RPMI7951 (cell line): ENCODE data around the gene FAM111A. TPM values are rescaled to one million over a fixed set of nuclear protein-coding genes. Genes with fewer than 3 reads are reported as not detected.
A peak's percentile ranks its signal among the peaks of the same experiment; 100 is the strongest.
"Not testable (repeated sequence)": the region's sequence is repeated elsewhere in the genome, so short reads cannot be mapped to it uniquely, and the experiment has no call there.

ENCODE experiments used
- DNase-seq: peaks from one replicate; pipeline ENCODE4 v3.0.0-alpha.2; 2012; ENCODE audit warnings: low read depth
- total RNA-seq: library from RNA; depleted of rRNA; stranded (reverse); fragments of >200 nt; shearing (Covaris generic); gene quantifications from 2 replicates; pipeline ENCODE4 v1.2.3, GENCODE V29; 2014; rRNA removed

Gene FAM111A, protein sequence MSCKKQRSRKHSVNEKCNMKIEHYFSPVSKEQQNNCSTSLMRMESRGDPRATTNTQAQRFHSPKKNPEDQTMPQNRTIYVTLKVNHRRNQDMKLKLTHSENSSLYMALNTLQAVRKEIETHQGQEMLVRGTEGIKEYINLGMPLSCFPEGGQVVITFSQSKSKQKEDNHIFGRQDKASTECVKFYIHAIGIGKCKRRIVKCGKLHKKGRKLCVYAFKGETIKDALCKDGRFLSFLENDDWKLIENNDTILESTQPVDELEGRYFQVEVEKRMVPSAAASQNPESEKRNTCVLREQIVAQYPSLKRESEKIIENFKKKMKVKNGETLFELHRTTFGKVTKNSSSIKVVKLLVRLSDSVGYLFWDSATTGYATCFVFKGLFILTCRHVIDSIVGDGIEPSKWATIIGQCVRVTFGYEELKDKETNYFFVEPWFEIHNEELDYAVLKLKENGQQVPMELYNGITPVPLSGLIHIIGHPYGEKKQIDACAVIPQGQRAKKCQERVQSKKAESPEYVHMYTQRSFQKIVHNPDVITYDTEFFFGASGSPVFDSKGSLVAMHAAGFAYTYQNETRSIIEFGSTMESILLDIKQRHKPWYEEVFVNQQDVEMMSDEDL
- total RNA-seq = 118 and 127 TPM in 2 replicates

DNA sequence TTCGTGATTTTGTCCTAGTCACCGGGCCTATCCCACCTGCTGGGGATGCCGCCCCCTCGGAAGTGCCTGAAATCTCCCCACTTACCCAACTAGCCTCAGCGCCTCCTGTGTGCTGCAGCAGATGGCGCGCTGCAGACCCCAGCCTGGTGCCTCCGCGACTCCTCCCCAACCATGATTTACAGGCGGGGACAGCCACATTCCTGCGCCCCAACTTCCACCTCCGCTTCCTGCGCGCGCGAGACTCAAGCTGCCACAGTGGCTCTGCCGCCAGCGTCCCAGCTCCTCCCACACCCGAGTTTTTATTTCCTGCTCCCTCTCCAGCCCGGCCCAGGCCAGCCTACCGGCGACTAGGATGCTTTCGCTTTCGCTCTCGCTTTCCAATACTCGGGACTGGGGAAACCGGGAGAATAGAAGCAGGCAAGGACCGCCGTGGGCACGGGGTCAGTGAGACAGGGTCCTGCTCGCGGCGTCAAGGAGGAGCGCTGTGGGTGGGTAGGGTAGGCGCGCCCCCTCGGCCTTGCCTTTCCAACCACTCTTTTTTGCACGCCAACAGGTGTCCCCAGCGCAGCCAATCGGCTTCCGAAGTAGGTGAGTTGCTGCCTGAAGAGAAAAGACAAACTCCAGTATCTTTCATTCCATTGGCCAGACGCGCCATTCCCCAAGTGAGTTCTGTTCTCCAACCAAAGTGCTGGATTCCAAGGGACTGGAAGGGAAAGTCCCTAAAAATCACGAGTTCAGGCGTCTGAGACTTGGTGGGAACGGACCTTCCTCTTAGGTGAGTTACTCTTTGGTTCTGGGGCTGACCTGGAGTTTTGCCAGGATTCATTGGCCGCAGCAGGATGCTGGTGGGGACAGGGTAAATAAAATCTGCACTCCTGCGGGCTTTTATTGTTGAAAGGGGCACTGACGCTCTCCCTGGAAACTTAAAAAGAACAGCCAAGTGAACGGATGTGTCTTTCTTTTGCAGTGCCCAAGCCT, at the start of gene FAM111A:
Gene FAM111A, plus strand, starts transcription at position 327 of the 978 bp plus-strand sequence. CDS start 6,017 bp downstream, outside the sequence.
- DNase-seq = peak; percentile 93

DNA sequence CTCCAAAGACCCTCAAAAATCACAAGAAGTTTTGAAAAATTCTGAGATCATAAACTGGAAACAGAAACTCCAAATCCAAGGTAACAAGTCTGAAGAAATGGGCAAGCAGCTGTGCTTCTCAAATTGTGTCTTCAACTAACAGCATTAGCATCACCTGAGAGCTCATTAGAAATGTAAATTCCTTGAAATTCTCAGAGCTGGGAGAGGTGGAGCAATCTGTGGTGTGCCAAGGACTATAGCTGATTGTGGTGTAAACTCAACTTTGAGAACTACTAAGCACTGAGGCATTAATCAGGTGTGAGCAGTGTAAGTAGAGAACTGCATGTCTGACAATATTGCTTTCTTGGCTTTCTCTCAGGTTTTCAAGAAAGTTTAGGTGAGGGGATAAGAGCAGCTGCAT, 49.1 kb upstream of the FAM111A start:
- DNase-seq = not testable (repeated sequence)

DNA sequence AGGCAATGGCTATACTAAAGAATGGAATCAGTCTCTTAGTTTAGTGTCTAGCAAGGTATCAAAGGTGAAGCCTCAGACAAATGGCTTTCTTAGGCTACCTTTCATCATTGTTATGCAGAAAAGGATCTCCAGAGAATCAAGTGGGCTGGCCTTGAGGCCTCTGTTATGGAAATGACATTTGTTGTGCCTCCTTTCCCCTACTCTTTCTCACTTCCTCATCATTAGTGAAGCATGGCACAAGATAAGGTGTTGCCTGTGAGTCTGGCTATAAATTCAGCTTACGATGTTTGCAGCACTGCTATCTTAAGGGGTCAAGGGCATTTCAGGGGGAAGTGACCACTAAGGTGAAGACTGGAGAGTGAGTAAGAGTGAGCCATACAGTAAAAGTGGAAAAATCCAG, 47.4 kb upstream of the FAM111A start:
- not testable (repeated sequence) for DNase-seq

GRCh38 chr11:59095972-59096575, 46.6 kb upstream of the FAM111A start:
- not testable (repeated sequence) for DNase-seq

DNA sequence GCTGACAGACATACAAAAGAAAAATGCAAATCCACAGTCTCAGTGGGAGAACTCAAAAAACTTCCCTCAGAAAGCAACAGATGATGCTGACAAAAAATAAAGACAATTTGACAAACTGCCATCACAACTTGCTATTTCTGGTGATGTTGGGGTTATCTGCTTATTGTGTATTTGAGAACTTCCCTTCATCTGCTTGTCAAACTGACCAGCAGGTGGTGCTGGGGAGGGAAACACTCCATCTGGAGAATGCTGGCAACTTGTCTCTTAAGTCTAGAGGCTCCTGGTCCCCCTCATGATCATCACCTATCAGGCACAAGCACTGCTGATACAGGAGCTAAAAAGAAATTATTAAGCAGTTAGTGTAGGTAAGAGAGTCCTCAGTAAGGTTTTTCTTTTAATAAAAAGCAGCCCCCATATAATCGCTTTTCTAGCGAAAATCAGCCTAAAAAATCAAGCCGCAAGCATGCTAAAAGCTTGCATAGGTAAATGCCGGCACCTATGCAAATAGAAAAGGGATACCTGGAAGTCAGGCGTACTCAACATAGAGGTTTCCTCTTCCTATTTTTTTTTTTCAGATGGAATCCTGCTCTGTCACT, 45.4 kb upstream of the FAM111A start:
- peak; percentile 59 for DNase-seq

DNA sequence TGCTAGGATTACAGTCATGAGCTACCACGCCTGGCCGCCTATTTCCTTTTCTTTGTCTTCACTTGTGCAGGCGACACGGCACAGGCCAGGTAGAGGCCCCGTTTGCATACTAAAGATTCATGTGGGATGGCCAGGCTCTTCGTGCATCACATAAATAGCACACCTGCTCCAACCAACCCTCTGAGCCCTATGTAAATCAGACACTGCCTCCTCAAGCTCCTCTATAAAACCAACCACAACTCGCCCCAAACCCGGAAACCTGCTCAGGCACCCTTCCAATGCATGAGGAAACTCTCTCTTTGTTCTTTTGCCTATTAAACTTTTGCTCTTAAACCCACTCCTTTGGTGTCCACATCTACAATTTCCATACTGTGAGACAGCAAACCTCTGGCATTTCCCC, 44.7 kb upstream of the FAM111A start:
- not testable (repeated sequence) for DNase-seq

DNA sequence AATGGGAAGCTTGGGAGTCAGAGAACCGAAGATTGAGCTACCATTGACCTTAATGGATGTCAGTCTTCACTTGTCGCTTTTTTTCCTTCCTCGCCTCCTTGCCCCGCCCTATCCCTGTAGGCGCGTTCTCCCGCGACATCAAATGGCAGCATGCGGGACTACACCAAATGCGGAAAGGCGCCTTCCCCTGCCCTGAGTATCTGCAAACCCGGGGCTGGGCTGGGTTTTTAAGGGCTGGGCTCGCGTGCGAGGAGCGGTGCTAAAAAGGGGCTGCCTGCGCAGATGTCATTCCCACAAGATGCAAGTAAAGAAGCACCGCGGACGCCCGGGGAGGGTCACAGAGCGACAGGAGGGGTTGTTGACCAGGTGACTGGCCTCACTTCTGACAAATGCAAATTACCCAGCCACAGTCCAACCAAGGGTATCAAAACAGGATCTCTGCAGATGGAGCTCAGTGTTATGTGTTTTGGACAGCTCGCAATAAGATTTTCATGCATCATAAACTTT, 40.3 kb upstream of the FAM111A start:
- DNase-seq = peak; percentile 64

- DNase-seq = peak; percentile 97
These were observed 36.0 kb upstream of the FAM111A start, which contains the start of gene FAM111B for GRCh38 chr11:59106363-59107336. TSS of gene FAM111B (plus strand) at chr11:59107237. CDS start at chr11:59109626, 2,389 bp downstream.

DNA sequence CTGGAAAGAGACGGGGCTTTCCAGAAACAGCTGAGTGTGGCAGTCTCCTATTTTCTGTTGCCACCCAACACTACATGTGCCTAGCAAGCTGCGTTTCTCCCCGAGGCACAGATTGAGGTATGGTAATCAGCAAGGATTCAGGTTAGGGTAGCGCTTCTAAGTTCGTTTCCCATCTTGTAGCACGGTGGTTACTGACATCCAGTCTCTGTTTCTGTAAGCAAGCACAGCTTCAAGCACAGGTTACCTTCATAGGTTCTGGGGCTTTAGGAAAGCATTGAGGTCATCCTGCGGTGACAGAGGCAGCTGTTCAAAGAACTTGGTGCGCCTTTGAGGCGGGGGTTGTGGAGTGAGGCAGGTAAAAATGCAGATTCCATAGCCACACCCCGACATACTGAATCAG, 34.9 kb upstream of the FAM111A start:
- DNase-seq = not testable (repeated sequence)

- no peak for DNase-seq
These were observed 30.2 kb upstream of the FAM111A start for GRCh38 chr11:59112494-59112893.

- no peak for DNase-seq
These were observed 28.3 kb upstream of the FAM111A start for GRCh38 chr11:59114344-59114743.

GRCh38 chr11:59115553-59115952, 27.1 kb upstream of the FAM111A start:
- DNase-seq = no peak

- no peak for DNase-seq
These were observed 24.9 kb upstream of the FAM111A start for GRCh38 chr11:59117774-59118173.

DNA sequence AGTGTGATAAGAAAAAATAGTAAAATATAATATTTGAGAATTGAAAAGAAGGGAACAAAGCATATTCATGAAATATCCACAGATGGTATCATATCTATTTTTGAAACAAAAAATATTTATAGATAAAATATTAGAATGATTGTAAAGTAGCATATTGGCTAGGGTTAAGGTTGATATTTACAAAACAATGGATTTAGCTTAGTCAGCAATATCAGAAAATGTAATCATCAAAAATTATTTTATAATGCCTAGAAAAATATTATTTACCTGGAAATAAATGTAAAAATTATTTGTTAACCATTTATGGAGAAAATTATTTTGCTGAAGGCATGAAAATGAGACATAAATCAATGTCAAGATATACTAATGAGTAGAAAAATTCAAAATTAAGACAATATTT, 22.8 kb upstream of the FAM111A start:
- DNase-seq = no peak

DNA sequence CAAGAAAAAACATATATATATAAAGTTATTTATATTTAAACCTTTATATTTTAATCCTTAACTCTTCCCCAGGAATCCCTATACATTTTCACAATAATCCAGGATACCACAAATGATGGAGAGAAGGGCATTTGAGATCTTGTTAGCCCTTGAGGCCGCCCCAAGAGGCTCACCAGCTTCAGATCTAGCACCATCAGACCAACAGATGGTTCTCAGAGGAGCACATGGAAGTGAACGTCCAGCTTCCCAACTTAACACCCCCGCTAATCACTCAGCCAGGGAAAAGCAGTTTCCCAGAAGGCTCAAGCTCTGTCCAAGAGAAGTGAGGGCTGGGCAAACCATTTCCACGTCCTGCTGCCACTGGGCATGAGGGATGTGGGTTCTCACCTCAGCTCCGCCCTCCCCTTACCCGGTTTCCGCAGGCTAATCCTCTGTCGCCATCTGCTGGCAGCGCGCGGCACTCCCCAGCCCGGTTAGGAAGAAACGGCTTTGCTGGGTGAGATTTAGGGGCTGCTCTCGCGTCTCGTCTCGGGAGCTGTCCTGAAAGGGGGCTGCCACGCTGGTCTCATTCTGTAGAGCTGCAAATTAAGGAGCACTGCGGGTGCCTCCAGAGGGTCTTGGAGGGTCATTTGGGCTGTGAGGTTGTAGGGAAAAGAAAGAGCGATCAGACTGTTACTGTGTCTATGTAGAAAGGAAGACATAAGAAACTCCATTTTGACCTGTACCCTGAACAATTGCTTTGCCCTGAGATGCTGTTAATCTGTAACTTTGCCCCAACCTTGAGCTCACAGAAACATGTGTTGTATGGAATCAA, 6.8 kb upstream of the FAM111A start:
- DNase-seq = peak; percentile 52

- DNase-seq = not testable (repeated sequence)
These were observed 6.1 kb upstream of the FAM111A start for GRCh38 chr11:59136551-59136950.

- no peak for DNase-seq
These were observed 5.5 kb upstream of the FAM111A start for GRCh38 chr11:59137190-59137589.

GRCh38 chr11:59138643-59139042, 4.0 kb upstream of the FAM111A start:
- DNase-seq = no peak

DNA sequence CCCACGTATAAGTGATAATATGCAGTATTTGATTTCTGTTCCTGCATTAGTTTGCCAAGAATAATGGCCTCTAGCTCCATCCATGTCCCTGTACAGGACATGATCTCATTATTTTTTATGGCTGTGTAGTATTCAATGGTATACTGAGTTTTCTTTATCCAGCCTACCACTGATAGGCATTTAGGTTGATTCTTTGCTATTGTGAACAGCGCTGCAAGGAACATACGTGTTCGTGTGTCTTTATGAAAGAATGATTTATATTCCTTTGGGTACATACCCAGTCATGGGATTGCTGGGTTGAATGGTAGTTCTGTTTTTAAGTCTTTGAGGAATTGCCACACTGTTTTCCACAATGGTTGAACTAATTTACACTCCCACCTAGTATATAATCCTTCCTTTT, 1.5 kb upstream of the FAM111A start:
- no peak for DNase-seq
